Upper lobe of left lung (tissue), 6 donors: Measurements from ENCODE around the gene OR8U1. TPM values are rescaled to one million over a fixed set of nuclear protein-coding genes. Genes with fewer than 3 reads are reported as not detected.
"Not testable (repeated sequence)": the region's sequence is repeated elsewhere in the genome, so short reads cannot be mapped to it uniquely, and the experiment has no call there.

Experiments
- ATAC-seq, 2 donors: fragments of 200-7000 bp; cut with Tn5 transposase; one replicate each; pipeline ENCODE4 v1.9.1; 2022; ENCODE audit warnings: mild to moderate bottlenecking in 2 of 2, moderate library complexity in 2 of 2; ENCODE audit not compliant: low FRiP score in 2 of 2
- DNase-seq, 2 donors: peaks; one replicate each; pipeline ENCODE4 v3.0.0-alpha.2; 2019 to 2020
- H3K27ac ChIP-seq, 4 donors: fragments of 200-600 bp; sonication (generic); one replicate each; pipeline ENCODE4 v1.5.1; 2016 to 2019
- H3K27me3 ChIP-seq, 4 donors: fragments of 200-600 bp; sonication (generic); one replicate each; pipeline ENCODE4 v1.5.1; 2017 to 2019
- H3K36me3 ChIP-seq, 4 donors: fragments of 200-600 bp; sonication (generic); one replicate each; pipeline ENCODE4 v1.5.1; 2016 to 2019
- H3K4me1 ChIP-seq, 4 donors: fragments of 200-600 bp; sonication (generic); one replicate each; pipeline ENCODE4 v1.5.1; 2018 to 2019
- H3K4me3 ChIP-seq, 4 donors: fragments of 200-600 bp; sonication (generic); one replicate each; pipeline ENCODE4 v1.5.1; 2017 to 2019; ENCODE audit warnings: mild to moderate bottlenecking in 2 of 4, moderate library complexity in 1 of 4
- H3K9me3 ChIP-seq, 4 donors: fragments of 200-600 bp; sonication (generic); one replicate each; pipeline ENCODE4 v1.5.1; 2018 to 2019
- EP300 ChIP-seq, 4 donors: sonication (generic); formaldehyde crosslinking; IDR thresholded peaks; one replicate each; pipeline ENCODE4 v1.5.1; 2017; ENCODE audit warnings: antibody characterized with exemption in 4 of 4, control low read depth in 2 of 4
- POLR2A ChIP-seq, 4 donors: fragments of 450-650 bp; IDR thresholded peaks; one replicate each; pipeline ENCODE4 v1.5.1; 2016 to 2017; ENCODE audit warnings: antibody characterized with exemption in 4 of 4, mild to moderate bottlenecking in 2 of 4
- POLR2AphosphoS5 ChIP-seq, 2 donors: sonication (generic); formaldehyde crosslinking; IDR thresholded peaks; one replicate each; pipeline ENCODE4 v1.5.1; 2017; ENCODE audit warnings: antibody characterized with exemption in 2 of 2
- WGBS, 2 donors: methylation state at CpG; one replicate each; pipeline ENCODE4 v1.1.5; 2017 to 2018; 5-methylcytosine and 5-hydroxymethylcytosine counted together
- total RNA-seq, 6 donors: library from RNA; depleted of rRNA in 4 of 6; stranded (reverse); fragments of >200 nt in 4 of 6; gene quantifications; one replicate each; pipeline versions ENCODE4 v1.1.0 to v1.2.1, GENCODE V29; 2016 to 2021
- TF ChIP-seq, protein P1 (sequence below), 6 experiments: fragments of 450-650 bp in 4 of 6; fragments of 200-600 bp in 2 of 6; sonication (generic) in 2 of 6; IDR thresholded peaks; one replicate each; pipeline ENCODE4 v1.5.1; 2016 to 2019; ENCODE audit warnings: antibody characterized with exemption in 6 of 6
- donor health status: DM: no; HTN: no; CAD: no; lungs with moderate emphysema.
- donor health status: DM: no; HTN: yes; CAD: no; lungs with severe emphysema.

The OR8U1 gene
- total RNA-seq, 6 donors from 2014 or later, result not detected

DNA sequence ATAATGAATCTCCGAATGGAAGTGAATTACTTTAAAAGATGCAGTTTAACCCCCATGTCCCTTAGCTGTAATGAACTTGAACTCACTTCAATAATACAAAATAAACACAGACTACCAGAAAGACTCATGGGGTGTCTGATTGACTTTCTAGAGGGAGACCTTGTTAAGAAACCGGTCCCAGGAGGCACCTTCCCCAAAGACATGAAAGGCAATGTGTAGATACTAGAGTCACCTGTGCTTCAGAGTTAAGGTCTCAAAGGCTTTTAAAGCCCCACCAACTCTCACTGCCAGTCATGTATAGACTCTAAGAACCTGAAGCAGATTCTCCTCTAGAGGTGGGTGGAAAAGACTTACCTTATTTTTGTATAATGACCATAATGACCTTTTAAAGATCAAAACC is 21.4 kb upstream of the OR8U1 start, which contains the start of gene OR8J1:
Gene OR8J1 (plus strand): TSS at position 301 of the 400 bp plus-strand sequence. CDS start 5,956 bp downstream, outside the sequence.
- no peaks in the 10 kb centered on the region for H3K27me3 ChIP-seq
- no peaks in the 10 kb centered on the region for H3K4me1 ChIP-seq
- ATAC-seq, result no peak
- no peak for DNase-seq
- H3K27ac ChIP-seq, result no peak within 1 kb of the TSS
- 63 to 90% methylated on average over 2 of the region's 2 CpGs for WGBS, 2 donors
- no peak within 1 kb of the TSS for H3K4me3 ChIP-seq
- no peaks in the 10 kb centered on the region for H3K9me3 ChIP-seq
- TF ChIP-seq, protein P1, sequence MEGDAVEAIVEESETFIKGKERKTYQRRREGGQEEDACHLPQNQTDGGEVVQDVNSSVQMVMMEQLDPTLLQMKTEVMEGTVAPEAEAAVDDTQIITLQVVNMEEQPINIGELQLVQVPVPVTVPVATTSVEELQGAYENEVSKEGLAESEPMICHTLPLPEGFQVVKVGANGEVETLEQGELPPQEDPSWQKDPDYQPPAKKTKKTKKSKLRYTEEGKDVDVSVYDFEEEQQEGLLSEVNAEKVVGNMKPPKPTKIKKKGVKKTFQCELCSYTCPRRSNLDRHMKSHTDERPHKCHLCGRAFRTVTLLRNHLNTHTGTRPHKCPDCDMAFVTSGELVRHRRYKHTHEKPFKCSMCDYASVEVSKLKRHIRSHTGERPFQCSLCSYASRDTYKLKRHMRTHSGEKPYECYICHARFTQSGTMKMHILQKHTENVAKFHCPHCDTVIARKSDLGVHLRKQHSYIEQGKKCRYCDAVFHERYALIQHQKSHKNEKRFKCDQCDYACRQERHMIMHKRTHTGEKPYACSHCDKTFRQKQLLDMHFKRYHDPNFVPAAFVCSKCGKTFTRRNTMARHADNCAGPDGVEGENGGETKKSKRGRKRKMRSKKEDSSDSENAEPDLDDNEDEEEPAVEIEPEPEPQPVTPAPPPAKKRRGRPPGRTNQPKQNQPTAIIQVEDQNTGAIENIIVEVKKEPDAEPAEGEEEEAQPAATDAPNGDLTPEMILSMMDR (IDR thresholded peaks at IDR 0.05), result no peak
- TF ChIP-seq POLR2A (IDR thresholded peaks at IDR 0.05) (no peak), EP300 (IDR thresholded peaks at IDR 0.05) (no peak), POLR2AphosphoS5 (IDR thresholded peaks at IDR 0.05) (no peak)
- no peaks in the 10 kb centered on the region for H3K36me3 ChIP-seq

DNA sequence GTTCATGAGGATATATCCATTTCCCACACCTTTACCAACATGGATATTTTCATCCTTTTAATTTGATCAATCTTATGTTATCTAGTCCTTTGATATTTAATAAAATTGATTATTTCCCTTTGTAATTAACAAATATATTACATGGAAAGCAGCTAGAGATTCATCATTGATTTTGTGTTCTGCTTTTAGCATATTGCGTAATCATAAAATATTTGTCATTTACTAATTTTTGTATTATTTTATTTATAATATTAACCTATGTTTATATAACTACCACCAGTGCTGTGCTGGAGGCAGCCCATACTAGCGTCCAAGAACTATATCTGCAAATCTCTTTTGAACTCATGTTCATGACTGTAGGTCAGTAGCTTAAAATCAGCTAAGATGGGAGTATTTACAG is 4.7 kb downstream of the OR8U1 start:
- H3K4me3 ChIP-seq, result no peak overlapping the region
- no peaks in the 10 kb centered on the region for H3K36me3 ChIP-seq
- 76 to 79% methylated on average over 2 of the region's 2 CpGs for WGBS, 2 donors
- no peaks in the 10 kb centered on the region for H3K9me3 ChIP-seq
- H3K27ac ChIP-seq, result no peak overlapping the region
- TF ChIP-seq POLR2AphosphoS5 (IDR thresholded peaks at IDR 0.05) (no peak), POLR2A (IDR thresholded peaks at IDR 0.05) (no peak), EP300 (IDR thresholded peaks at IDR 0.05) (no peak)
- TF ChIP-seq, protein P1 (IDR thresholded peaks at IDR 0.05), result no peak
- no peaks in the 10 kb centered on the region for H3K27me3 ChIP-seq
- H3K4me1 ChIP-seq, result no peaks in the 10 kb centered on the region
- no peak for DNase-seq
- no peak for ATAC-seq

DNA sequence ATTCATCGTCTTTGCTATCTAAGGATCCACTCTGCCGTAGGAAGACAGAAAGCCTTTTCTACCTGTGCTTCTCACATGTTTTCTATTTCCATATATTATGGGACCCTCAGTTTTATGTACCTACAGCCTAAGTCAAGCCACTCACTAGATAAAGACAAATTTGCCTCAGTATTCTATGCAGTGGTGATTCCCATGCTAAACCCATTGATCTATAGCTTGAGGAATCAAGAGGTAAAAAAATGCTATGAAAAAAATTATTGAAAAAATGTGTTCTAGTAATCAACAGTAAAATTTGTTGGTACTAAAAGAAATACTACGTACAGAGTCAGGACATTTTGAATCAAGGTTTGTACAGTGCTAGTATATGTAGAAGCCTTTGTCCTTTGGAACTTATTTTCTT is 19.0 kb downstream of the OR8U1 start:
- Histone ChIP-seq H3K27me3 (no peaks in the 10 kb centered on the region), H3K4me3 (no peak overlapping the region), H3K36me3 (no peaks in the 10 kb centered on the region), H3K4me1 (no peaks in the 10 kb centered on the region), H3K9me3 (no peaks in the 10 kb centered on the region), H3K27ac (no peak overlapping the region)
- ATAC-seq (no peak), DNase-seq (no peak)
- WGBS, 2 donors, result 84 to 89% methylated on average over 3 of the region's 3 CpGs
- TF ChIP-seq, protein P1 (IDR thresholded peaks at IDR 0.05), result no peak
- TF ChIP-seq EP300 (IDR thresholded peaks at IDR 0.05), result no peak
- no peak for TF ChIP-seq POLR2A (IDR thresholded peaks at IDR 0.05)
- TF ChIP-seq POLR2AphosphoS5 (IDR thresholded peaks at IDR 0.05), result no peak

DNA sequence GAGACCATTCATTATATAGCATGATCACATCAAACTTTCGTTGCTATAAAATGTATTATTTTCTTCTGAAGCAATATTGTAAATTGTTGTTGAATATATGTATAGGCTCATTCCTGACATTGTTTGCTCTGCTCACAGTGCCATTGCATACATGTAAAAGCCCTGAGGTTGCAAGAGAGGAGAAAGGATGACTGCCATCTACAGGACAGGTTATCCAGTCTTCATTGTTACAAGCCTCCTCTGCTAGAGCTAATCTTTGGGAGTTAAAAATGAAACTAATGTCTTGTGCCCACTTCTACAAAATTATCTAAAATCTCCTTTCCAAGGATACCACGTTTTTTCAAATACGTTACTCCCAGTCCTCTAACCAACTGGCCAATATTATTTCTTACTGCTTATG is 20.6 kb downstream of the OR8U1 start:
- 45 to 56% methylated on average over 3 of the region's 3 CpGs for WGBS, 2 donors
- H3K4me1 ChIP-seq, result no peaks in the 10 kb centered on the region
- no peaks in the 10 kb centered on the region for H3K9me3 ChIP-seq
- no peak overlapping the region for H3K4me3 ChIP-seq
- H3K36me3 ChIP-seq, result no peaks in the 10 kb centered on the region
- ATAC-seq (no peak), DNase-seq (no peak)
- TF ChIP-seq POLR2A (IDR thresholded peaks at IDR 0.05) (no peak), POLR2AphosphoS5 (IDR thresholded peaks at IDR 0.05) (no peak), EP300 (IDR thresholded peaks at IDR 0.05) (no peak)
- TF ChIP-seq, protein P1 (IDR thresholded peaks at IDR 0.05), result no peak
- H3K27ac ChIP-seq, result no peak overlapping the region
- H3K27me3 ChIP-seq, result no peaks in the 10 kb centered on the region

DNA sequence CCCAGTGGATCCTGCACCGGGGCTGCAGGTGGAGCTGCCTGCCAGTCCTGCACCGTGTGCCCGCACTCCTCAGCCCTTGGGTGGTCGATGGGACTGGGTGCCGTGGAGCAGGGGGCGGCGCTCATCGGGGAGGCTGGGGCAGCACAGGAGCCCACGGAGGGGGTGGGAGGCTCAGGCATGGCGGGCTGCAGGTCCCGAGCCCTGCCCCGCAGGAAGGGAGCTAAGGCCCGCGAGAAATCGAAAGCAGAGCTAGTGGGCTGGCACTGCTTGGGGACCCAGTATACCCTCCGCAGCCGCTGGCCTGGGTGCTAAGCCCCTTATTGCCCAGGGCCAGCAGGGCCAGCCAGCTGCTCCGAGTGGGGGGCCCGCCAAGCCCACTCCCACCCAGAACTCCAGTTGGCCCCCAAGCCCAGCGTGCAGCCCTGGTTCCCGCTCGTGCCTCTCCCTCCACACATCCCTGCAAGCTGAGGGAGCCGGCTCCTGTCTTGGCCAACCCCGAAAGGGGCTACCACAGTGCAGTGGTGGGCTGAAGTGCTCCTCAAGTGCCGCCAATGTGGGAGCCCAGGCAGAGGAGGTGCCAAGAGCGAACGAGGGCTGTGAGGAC is 26.5 kb downstream of the OR8U1 start:
- not testable (repeated sequence) for H3K36me3 ChIP-seq, H3K4me1 ChIP-seq, ATAC-seq, H3K27ac ChIP-seq, H3K9me3 ChIP-seq, H3K4me3 ChIP-seq, H3K27me3 ChIP-seq
- DNase-seq, result peak in 1 of 2 donors; percentile 54
- WGBS, 2 donors, result 95 to 100% methylated on average over 12 to 27 of the region's 27 CpGs
